CD14-positive monocyte (primary cell): ENCODE data around the gene SEPTIN6. TPM values are rescaled to one million over a fixed set of nuclear protein-coding genes. Genes with fewer than 3 reads are reported as not detected.

Experiments
- DNase-seq, 3 donors: peaks; one replicate each; pipeline ENCODE4 v3.0.0-alpha.2; 2011 to 2022
- H2AFZ ChIP-seq: 2 replicates; pipeline ENCODE4 v1.6.0; 2012; ENCODE audit warnings: mild to moderate bottlenecking, low read depth, low read length, inconsistent platforms; ENCODE audit not compliant: insufficient read depth, poor library complexity, severe bottlenecking
- H3K27ac ChIP-seq, 2 donors: 1 replicate in 1 of 2; 2 replicates in 1 of 2; pipeline ENCODE4 v1.5.1; 2012 to 2013; ENCODE audit warnings: low read length in 2 of 2, control low read depth in 1 of 2, inconsistent platforms in 1 of 2, low read depth in 1 of 2, mild to moderate bottlenecking in 1 of 2
- H3K27me3 ChIP-seq, 2 donors: one replicate each; pipeline versions ENCODE4 v1.6.0 to v1.6.1; 2011 to 2013; ENCODE audit warnings: low read length in 2 of 2; ENCODE audit not compliant: control insufficient read depth in 2 of 2, insufficient read depth in 2 of 2
- H3K36me3 ChIP-seq, 2 donors: replicated peaks in 1 of 2; 1 replicate in 1 of 2; 2 replicates in 1 of 2; pipeline versions ENCODE4 v1.5.1 to v1.6.1; 2012 to 2013; ENCODE audit warnings: low read length in 2 of 2, control low read depth in 1 of 2, inconsistent platforms in 1 of 2, mild to moderate bottlenecking in 1 of 2; ENCODE audit not compliant: insufficient read depth in 2 of 2, control insufficient read depth in 1 of 2
- H3K4me1 ChIP-seq, 2 donors: 1 replicate in 1 of 2; 2 replicates in 1 of 2; pipeline versions ENCODE4 v1.5.1 to v1.6.1; 2012 to 2013; ENCODE audit warnings: low read length in 2 of 2, control low read depth in 1 of 2, inconsistent platforms in 1 of 2, mild to moderate bottlenecking in 1 of 2, moderate library complexity in 1 of 2; ENCODE audit not compliant: insufficient read depth in 2 of 2, control insufficient read depth in 1 of 2
- H3K4me2 ChIP-seq: replicated peaks from 2 replicates; pipeline ENCODE3; 2012; ENCODE audit warnings: low read length, moderate library complexity, mild to moderate bottlenecking; ENCODE audit not compliant: poor library complexity, severe bottlenecking; ENCODE audit errors: extremely low read depth
- H3K4me3 ChIP-seq, 3 experiments: fragments of 200-600 bp in 1 of 3; sonication (generic) in 1 of 3; replicated peaks in 1 of 3; 1 replicate in 2 of 3; 2 replicates in 1 of 3; pipeline ENCODE4 v1.5.1; 2011 to 2013; ENCODE audit warnings: low read length in 3 of 3, mild to moderate bottlenecking in 3 of 3, control low read depth in 2 of 3, low read depth in 2 of 3, inconsistent platforms in 1 of 3, moderate library complexity in 1 of 3
- H3K79me2 ChIP-seq: 2 replicates; pipeline ENCODE4 v1.6.0; 2012; ENCODE audit warnings: mild to moderate bottlenecking, control low read depth, inconsistent platforms, low read length, moderate library complexity; ENCODE audit not compliant: insufficient read depth
- H3K9ac ChIP-seq: 2 replicates; pipeline ENCODE4 v1.6.0; 2017; ENCODE audit warnings: low read length, mild to moderate bottlenecking; ENCODE audit not compliant: insufficient read depth, poor library complexity, severe bottlenecking
- H3K9me3 ChIP-seq, 2 donors: replicated peaks in 1 of 2; 1 replicate in 1 of 2; 2 replicates in 1 of 2; pipeline versions ENCODE4 v1.5.1 to v1.6.1; 2012 to 2013; ENCODE audit warnings: low read length in 2 of 2, control low read depth in 1 of 2; ENCODE audit not compliant: control insufficient read depth in 1 of 2, insufficient read depth in 1 of 2
- H4K20me1 ChIP-seq: 2 replicates; pipeline ENCODE4 v1.6.0; 2012; ENCODE audit warnings: mild to moderate bottlenecking, low read length, control low read depth, moderate library complexity; ENCODE audit not compliant: insufficient read depth
- H3K27ac Mint-ChIP-seq, 7 donors: one replicate each; pipeline ENCODE4 v1.8.0; 2020; ENCODE audit warnings: mild to moderate bottlenecking in 7 of 7, mixed read lengths in 7 of 7, moderate library complexity in 6 of 7, inconsistent platforms in 2 of 7
- H3K27me3 Mint-ChIP-seq, 3 donors: one replicate each; pipeline ENCODE4 v1.8.0; 2021 to 2022; ENCODE audit warnings: low read depth in 3 of 3, mild to moderate bottlenecking in 3 of 3, mixed read lengths in 3 of 3, moderate library complexity in 3 of 3, inconsistent platforms in 1 of 3
- H3K36me3 Mint-ChIP-seq, 2 donors: one replicate each; pipeline ENCODE4 v1.8.0; 2020; ENCODE audit warnings: mixed read lengths in 2 of 2, inconsistent platforms in 1 of 2, mild to moderate bottlenecking in 1 of 2
- H3K4me1 Mint-ChIP-seq: one replicate; pipeline ENCODE4 v1.8.0; 2020; ENCODE audit warnings: mild to moderate bottlenecking, mixed read lengths
- H3K4me3 Mint-ChIP-seq, 2 donors: one replicate each; pipeline ENCODE4 v1.8.0; 2020; ENCODE audit warnings: mild to moderate bottlenecking in 2 of 2, mixed read lengths in 2 of 2, moderate library complexity in 1 of 2
- H3K9me3 Mint-ChIP-seq, 7 donors: one replicate each; pipeline ENCODE4 v1.8.0; 2020 to 2022; ENCODE audit warnings: mixed read lengths in 7 of 7, mild to moderate bottlenecking in 6 of 7, moderate library complexity in 6 of 7, inconsistent platforms in 2 of 7
- CTCF ChIP-seq: fragments of 200-600 bp; IDR thresholded peaks from one replicate; pipeline ENCODE4 v1.8.0; 2022; ENCODE audit warnings: antibody characterized with exemption, mild to moderate bottlenecking
- WGBS: methylation state at CpG from one replicate; pipeline ENCODE4 v1.1.5; 2013; ENCODE audit warnings: missing lambda C conversion rate; ENCODE audit not compliant: insufficient coverage; 5-methylcytosine and 5-hydroxymethylcytosine counted together
- intact Hi-C, 2 donors: fragments of 100-400 bp; cut with micrococcal nuclease; formaldehyde crosslinking; loops; one replicate each; pipeline versions ENCODE4 v1.15.0 to v1.15.1; 2023
- polyA plus RNA-seq, 3 donors: library from polyadenylated mRNA; depleted of rRNA in 1 of 3; unstranded in 2 of 3; stranded (reverse) in 1 of 3; fragments of 300-500 nt in 2 of 3; fragments of >200 nt in 1 of 3; fragmentation: Illumina TruSeq in 2 of 3; gene quantifications; 1 replicate in 2 of 3; 2 replicates in 1 of 3; pipeline ENCODE4 v1.2.3, GENCODE V29; 2012 to 2021

Gene SEPTIN6
- polyA plus RNA-seq, 3 donors, result 21.8 to 52.7 (median 31.1) TPM

DNA sequence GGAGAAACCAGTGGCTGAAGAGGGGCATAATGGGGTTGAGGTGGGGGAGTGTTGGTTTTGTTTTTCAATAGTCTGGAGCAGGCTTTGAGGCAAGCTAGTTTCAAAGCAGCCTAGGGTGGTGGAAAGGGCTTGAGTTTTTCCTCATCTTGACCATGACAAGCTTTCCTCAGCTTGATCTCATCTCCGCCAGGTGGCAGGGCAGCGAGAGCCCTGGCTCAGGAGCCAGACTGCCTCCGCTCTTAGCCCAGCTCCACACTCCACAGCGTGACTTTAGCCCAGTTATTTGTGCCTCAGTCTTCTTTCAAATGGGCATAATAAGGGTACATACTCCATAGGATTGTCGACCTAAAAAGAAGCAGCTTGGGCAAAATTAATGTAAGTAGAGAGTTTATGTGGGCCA lies 35.5 kb upstream of the SEPTIN6 start:
- Mint-ChIP-seq H3K27ac (peak overlapping the region in 1 of 7 donors; percentile 41), H3K36me3 (no peaks in the 10 kb centered on the region), H3K27me3 (peaks cover 0 to 22% (median 0%) of the 10 kb centered on the region in 3 donors), H3K4me3 (no peak overlapping the region), H3K4me1 (peaks cover 3% of the 10 kb centered on the region), H3K9me3 (no peaks in the 10 kb centered on the region)
- no peak for DNase-seq
- no peak for TF ChIP-seq CTCF
- Histone ChIP-seq H3K27me3 (no peaks in the 10 kb centered on the region), H3K36me3 (no peaks in the 10 kb centered on the region), H3K4me2 (no peak overlapping the region), H3K9me3 (no peaks in the 10 kb centered on the region), H3K9ac (no peak overlapping the region), H2AFZ (no peak overlapping the region), H3K4me3 (no peak overlapping the region), H3K4me1 (no peaks in the 10 kb centered on the region), H3K79me2 (no peaks in the 10 kb centered on the region), H4K20me1 (no peaks in the 10 kb centered on the region), H3K27ac (no peak overlapping the region)
- no CpG with 5 or more reads among the region's 5 CpGs for WGBS
- intact Hi-C loops, result no loop called here

DNA sequence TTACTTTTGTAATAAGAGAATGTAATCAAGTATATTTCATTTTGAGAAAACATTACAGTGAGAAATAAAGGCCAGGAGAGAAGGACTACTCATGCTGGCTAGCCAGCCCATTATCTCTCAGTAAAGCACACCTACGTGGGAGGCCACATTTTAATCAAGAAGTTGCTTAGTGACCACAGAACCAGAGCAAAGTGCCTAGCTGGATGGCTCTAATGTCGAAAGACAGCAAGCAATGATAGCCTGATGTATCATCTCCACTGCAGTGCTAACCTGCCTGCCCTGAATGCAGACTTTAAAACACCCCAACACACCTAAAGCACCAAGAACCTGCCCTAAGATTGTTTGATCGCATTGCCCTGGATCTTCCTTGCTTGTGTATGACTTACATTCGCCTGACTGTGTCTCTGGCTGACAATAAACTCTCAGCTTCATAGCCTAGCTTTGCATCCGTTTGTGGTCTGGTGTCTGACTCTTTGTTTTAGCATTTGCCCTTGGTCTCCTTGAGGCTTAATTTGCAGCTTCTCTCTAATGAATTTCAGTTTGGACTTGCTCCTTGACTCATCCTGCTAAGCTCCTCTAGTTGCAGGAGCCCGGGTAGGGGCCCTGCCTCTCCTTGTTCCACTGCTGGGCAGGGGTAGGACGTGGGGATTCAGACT lies 34.1 kb upstream of the SEPTIN6 start:
- Histone ChIP-seq H3K9me3 (no peaks in the 10 kb centered on the region), H3K79me2 (no peaks in the 10 kb centered on the region), H3K4me2 (no peak overlapping the region), H3K27me3 (no peaks in the 10 kb centered on the region), H3K36me3 (no peaks in the 10 kb centered on the region), H3K4me1 (no peaks in the 10 kb centered on the region), H3K4me3 (no peak overlapping the region), H3K27ac (no peak overlapping the region), H4K20me1 (no peaks in the 10 kb centered on the region), H2AFZ (no peak overlapping the region), H3K9ac (no peak overlapping the region)
- intact Hi-C loops, result no loop called here
- no peak for TF ChIP-seq CTCF
- peaks cover 0 to 19% (median 0%) of the 10 kb centered on the region in 3 donors for H3K27me3 Mint-ChIP-seq
- no peak for DNase-seq
- peak overlapping the region in 1 of 7 donors; percentile 27 for H3K27ac Mint-ChIP-seq
- no peaks in the 10 kb centered on the region for H3K36me3 Mint-ChIP-seq
- H3K4me1 Mint-ChIP-seq, result peaks cover 9% of the 10 kb centered on the region
- WGBS, result no CpG with 5 or more reads among the region's 7 CpGs
- peaks cover 0 to 2% (median 0%) of the 10 kb centered on the region in 7 donors for H3K9me3 Mint-ChIP-seq
- no peak overlapping the region for H3K4me3 Mint-ChIP-seq
